ENCODE measurements around the gene ARFGAP1.

GRCh38 chr20:63295018-63295417 lies 22.4 kb downstream of the ARFGAP1 start:
- TF ChIP-seq POLR2AphosphoS5 (IDR thresholded peaks at IDR 0.05; ENCODE audit: low read depth) (no peak), EZH2phosphoT487 (IDR thresholded peaks at IDR 0.05; ENCODE audit: unreplicated experiment) (no peak), JUNB (IDR thresholded peaks at IDR 0.05; ENCODE audit: unreplicated experiment) (no peak), ZNF462 (CRISPR knock-in tag; IDR thresholded peaks at IDR 0.05) (no peak), EZH2 (IDR thresholded peaks at IDR 0.05; ENCODE audit: low read depth, unreplicated experiment) (no peak), CREB1 (CRISPR knock-in tag; IDR thresholded peaks at IDR 0.05; ENCODE audit: low read depth) (no peak)
- TF ChIP-seq, protein P1, sequence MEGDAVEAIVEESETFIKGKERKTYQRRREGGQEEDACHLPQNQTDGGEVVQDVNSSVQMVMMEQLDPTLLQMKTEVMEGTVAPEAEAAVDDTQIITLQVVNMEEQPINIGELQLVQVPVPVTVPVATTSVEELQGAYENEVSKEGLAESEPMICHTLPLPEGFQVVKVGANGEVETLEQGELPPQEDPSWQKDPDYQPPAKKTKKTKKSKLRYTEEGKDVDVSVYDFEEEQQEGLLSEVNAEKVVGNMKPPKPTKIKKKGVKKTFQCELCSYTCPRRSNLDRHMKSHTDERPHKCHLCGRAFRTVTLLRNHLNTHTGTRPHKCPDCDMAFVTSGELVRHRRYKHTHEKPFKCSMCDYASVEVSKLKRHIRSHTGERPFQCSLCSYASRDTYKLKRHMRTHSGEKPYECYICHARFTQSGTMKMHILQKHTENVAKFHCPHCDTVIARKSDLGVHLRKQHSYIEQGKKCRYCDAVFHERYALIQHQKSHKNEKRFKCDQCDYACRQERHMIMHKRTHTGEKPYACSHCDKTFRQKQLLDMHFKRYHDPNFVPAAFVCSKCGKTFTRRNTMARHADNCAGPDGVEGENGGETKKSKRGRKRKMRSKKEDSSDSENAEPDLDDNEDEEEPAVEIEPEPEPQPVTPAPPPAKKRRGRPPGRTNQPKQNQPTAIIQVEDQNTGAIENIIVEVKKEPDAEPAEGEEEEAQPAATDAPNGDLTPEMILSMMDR (conservative IDR thresholded peaks at IDR 0.05; ENCODE audit: low read depth in 2 of 2): no peak
- TF ChIP-seq, protein P2, sequence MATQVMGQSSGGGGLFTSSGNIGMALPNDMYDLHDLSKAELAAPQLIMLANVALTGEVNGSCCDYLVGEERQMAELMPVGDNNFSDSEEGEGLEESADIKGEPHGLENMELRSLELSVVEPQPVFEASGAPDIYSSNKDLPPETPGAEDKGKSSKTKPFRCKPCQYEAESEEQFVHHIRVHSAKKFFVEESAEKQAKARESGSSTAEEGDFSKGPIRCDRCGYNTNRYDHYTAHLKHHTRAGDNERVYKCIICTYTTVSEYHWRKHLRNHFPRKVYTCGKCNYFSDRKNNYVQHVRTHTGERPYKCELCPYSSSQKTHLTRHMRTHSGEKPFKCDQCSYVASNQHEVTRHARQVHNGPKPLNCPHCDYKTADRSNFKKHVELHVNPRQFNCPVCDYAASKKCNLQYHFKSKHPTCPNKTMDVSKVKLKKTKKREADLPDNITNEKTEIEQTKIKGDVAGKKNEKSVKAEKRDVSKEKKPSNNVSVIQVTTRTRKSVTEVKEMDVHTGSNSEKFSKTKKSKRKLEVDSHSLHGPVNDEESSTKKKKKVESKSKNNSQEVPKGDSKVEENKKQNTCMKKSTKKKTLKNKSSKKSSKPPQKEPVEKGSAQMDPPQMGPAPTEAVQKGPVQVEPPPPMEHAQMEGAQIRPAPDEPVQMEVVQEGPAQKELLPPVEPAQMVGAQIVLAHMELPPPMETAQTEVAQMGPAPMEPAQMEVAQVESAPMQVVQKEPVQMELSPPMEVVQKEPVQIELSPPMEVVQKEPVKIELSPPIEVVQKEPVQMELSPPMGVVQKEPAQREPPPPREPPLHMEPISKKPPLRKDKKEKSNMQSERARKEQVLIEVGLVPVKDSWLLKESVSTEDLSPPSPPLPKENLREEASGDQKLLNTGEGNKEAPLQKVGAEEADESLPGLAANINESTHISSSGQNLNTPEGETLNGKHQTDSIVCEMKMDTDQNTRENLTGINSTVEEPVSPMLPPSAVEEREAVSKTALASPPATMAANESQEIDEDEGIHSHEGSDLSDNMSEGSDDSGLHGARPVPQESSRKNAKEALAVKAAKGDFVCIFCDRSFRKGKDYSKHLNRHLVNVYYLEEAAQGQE (IDR thresholded peaks at IDR 0.05; ENCODE audit: unreplicated experiment): no peak
- TF ChIP-seq, protein P3, sequence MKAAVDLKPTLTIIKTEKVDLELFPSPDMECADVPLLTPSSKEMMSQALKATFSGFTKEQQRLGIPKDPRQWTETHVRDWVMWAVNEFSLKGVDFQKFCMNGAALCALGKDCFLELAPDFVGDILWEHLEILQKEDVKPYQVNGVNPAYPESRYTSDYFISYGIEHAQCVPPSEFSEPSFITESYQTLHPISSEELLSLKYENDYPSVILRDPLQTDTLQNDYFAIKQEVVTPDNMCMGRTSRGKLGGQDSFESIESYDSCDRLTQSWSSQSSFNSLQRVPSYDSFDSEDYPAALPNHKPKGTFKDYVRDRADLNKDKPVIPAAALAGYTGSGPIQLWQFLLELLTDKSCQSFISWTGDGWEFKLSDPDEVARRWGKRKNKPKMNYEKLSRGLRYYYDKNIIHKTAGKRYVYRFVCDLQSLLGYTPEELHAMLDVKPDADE (IDR thresholded peaks at IDR 0.05): no peak
